VCaP (cell line): Measurements from ENCODE around the gene NDUFV1.
"Not testable (repeated sequence)": the region's sequence is repeated elsewhere in the genome, so short reads cannot be mapped to it uniquely, and the experiment has no call there.

ENCODE experiments used
- H3K27ac ChIP-seq: fragments of 450-650 bp; 2 replicates; pipeline ENCODE4 v1.5.1; 2017
- TF ChIP-seq, protein P1 (sequence below): fragments of 450-650 bp; conservative IDR thresholded peaks from 2 replicates; pipeline ENCODE4 v1.5.1; 2017; ENCODE audit warnings: mild to moderate bottlenecking, moderate library complexity

Gene NDUFV1

GRCh38 chr11:67606492-67607295 lies at the start of gene NDUFV1:
TSS of gene NDUFV1 (plus strand) at chr11:67606936. CDS start at chr11:67607005, 69 bp downstream.
- H3K27ac ChIP-seq: peak within 1 kb of the TSS; percentile 89
- TF ChIP-seq, protein P1, sequence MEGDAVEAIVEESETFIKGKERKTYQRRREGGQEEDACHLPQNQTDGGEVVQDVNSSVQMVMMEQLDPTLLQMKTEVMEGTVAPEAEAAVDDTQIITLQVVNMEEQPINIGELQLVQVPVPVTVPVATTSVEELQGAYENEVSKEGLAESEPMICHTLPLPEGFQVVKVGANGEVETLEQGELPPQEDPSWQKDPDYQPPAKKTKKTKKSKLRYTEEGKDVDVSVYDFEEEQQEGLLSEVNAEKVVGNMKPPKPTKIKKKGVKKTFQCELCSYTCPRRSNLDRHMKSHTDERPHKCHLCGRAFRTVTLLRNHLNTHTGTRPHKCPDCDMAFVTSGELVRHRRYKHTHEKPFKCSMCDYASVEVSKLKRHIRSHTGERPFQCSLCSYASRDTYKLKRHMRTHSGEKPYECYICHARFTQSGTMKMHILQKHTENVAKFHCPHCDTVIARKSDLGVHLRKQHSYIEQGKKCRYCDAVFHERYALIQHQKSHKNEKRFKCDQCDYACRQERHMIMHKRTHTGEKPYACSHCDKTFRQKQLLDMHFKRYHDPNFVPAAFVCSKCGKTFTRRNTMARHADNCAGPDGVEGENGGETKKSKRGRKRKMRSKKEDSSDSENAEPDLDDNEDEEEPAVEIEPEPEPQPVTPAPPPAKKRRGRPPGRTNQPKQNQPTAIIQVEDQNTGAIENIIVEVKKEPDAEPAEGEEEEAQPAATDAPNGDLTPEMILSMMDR: peak; percentile 75

DNA sequence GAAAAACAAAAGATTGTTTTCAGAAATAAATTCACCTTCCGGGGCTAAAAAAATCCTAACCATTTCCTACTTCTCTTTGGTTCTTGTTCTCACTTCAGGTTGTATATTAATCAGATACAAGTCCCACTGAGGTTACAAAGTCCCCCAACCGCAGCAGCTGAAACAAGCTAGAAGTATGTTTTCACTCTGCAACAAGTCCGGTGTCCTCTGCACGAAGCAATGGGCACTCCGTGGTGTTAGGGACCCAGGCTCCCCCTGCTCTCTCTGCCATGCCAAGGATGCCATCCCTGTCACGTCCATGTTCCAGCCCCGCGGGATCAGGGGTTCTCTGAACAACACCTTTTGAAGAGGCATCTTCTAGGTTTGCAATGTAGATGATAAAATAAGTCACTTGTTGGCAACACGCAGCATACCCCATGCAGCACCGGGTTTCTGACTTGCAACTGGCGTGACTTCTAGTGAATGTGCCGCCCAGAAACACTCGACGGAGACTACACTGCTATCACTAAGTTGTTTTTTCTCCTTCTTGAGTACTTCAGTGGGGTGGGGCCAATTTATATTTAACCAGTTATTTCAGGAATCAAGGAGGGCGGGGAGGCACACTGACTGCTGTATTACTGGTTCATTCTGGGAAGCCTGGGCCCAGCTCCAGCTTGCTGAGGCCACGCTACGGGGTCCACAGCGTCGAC lies 48.5 kb upstream of the NDUFV1 start:
- TF ChIP-seq, protein P1: no peak
- no peak overlapping the region for H3K27ac ChIP-seq

- peak overlapping the region; percentile 43 for H3K27ac ChIP-seq
- TF ChIP-seq, protein P1: no peak
Measured at GRCh38 chr11:67561971-67562619, 44.6 kb upstream of the NDUFV1 start.

DNA sequence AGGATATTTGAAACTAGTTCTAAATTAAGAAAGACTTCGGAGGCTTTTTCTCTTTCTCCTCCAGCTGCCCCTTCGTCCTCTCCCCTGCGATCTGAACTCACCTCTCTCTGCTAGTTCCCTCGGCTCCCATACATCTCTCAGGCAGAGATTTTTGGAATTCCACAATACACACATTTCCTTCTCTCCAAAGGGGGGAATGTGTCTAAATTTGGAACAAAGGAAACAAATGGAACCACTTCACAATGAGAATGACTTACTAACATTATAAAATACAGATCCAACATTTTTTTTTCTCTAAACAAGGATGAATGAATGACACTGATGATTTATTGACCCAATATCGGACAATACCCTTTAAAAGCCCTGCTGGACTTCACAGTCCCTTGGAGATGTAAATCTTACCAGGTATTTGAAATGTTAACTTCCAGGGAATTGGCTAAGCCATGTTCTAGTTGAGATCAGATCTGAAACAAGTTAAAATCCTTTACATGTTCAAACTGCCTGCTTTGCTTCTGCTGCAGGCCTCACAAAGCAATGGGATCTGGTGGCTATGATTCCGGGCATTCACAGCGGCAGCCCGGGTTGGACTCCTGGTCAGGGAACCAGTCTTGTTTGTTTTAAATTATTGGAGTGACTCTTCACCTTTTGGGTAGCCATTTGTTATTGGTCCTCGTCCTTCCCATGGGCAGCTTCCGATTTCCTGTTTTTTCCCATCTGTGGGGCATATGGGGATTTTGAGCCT lies 43.6 kb upstream of the NDUFV1 start:
- TF ChIP-seq, protein P1: no peak
- H3K27ac ChIP-seq: peak overlapping the region; percentile 43; the same call in 1 of the 2 replicates

- H3K27ac ChIP-seq: not testable (repeated sequence)
Measured at GRCh38 chr11:67563705-67564114, 43.0 kb upstream of the NDUFV1 start.

DNA sequence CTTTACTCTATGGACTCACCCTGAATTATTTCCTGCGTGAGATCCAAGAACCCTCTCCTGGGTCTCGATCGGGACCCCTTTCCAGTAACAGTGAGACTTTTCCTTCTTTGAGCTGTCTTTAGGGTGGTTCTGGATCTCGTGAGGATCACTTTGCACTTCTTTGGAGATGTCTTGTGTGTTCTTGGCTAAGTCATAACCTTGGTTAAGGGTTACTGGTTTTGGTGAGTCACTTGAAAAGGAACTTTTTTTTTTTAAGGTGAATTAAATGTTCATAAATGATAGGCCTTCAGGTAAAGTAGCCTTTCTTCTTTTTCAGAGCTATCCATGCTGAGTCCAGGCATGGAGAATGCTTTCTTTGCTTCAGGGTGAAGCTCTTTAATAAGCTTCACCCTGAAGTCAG lies 42.5 kb upstream of the NDUFV1 start:
- TF ChIP-seq, protein P1: no peak
- no peak overlapping the region for H3K27ac ChIP-seq

DNA sequence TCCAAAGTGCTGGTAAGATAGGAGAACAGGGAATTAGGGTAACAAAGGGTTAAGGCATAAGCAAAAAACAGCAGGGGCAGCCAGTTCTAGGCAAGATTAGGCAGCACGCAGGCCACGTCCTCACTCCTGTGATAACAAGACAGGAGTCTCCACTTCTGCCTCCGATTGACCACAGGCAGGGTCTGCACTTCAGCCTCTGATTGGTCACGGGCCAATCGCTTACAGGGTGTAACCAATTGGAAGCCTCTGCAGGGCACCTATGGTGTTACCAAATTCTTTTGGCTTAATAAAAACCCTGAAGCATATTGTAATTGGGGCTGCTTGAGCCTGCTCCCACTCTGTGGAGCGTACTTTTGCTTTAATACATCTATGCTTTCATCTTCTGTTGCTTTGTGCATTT lies 35.3 kb upstream of the NDUFV1 start:
- peak overlapping the region; percentile 44; the same call in 1 of the 2 replicates for H3K27ac ChIP-seq
- TF ChIP-seq, protein P1: no peak
